Type B pancreatic cell (in vitro differentiated cells): ENCODE data around the gene PIGN. TPM values are rescaled to one million over a fixed set of nuclear protein-coding genes. Genes with fewer than 3 reads are reported as not detected.

ENCODE experiments used
- DNase-seq: peaks from one replicate; pipeline ENCODE4 v3.0.0; 2021; ENCODE audit warnings: mixed read lengths; ENCODE audit not compliant: unreplicated experiment; ENCODE audit errors: extremely low spot score
- H3K27ac Mint-ChIP-seq: 2 replicates; pipeline ENCODE4 v1.8.0; 2021; ENCODE audit warnings: mild to moderate bottlenecking, mixed read lengths
- H3K27me3 Mint-ChIP-seq: 2 replicates; pipeline ENCODE4 v1.8.0; 2021; ENCODE audit warnings: mixed read lengths
- H3K36me3 Mint-ChIP-seq: 2 replicates; pipeline ENCODE4 v1.8.0; 2021; ENCODE audit warnings: mixed read lengths
- H3K4me1 Mint-ChIP-seq: one replicate; pipeline ENCODE4 v1.8.0; 2021; ENCODE audit warnings: mixed read lengths; ENCODE audit not compliant: unreplicated experiment
- H3K4me3 Mint-ChIP-seq: 2 replicates; pipeline ENCODE4 v1.8.0; 2021; ENCODE audit warnings: mild to moderate bottlenecking, mixed read lengths
- H3K9me3 Mint-ChIP-seq: 2 replicates; pipeline ENCODE4 v1.8.0; 2021; ENCODE audit warnings: mixed read lengths
- total RNA-seq: library from RNA; stranded (reverse); gene quantifications from 2 replicates; pipeline ENCODE4 v1.2.1, GENCODE V29; 2021; ENCODE audit warnings: low replicate concordance
- TF ChIP-seq, protein P1 (sequence below): fragments of 200-600 bp; sonication (generic); conservative IDR thresholded peaks from 2 replicates; pipeline ENCODE4 v1.5.0; 2021; ENCODE audit warnings: antibody characterized with exemption, mild to moderate bottlenecking

PIGN gene
- total RNA-seq, 1 donor from 2014 or later = 33.8 TPM

GRCh38 chr18:62030091-62030985, 156.5 kb downstream of the PIGN start:
- Mint-ChIP-seq H3K9me3 (no peaks in the 10 kb centered on the region), H3K4me3 (no peak overlapping the region), H3K36me3 (no peaks in the 10 kb centered on the region), H3K27me3 (no peaks in the 10 kb centered on the region), H3K27ac (peak overlapping the region; percentile 51), H3K4me1 (peaks cover 22% of the 10 kb centered on the region)
- TF ChIP-seq, protein P1, sequence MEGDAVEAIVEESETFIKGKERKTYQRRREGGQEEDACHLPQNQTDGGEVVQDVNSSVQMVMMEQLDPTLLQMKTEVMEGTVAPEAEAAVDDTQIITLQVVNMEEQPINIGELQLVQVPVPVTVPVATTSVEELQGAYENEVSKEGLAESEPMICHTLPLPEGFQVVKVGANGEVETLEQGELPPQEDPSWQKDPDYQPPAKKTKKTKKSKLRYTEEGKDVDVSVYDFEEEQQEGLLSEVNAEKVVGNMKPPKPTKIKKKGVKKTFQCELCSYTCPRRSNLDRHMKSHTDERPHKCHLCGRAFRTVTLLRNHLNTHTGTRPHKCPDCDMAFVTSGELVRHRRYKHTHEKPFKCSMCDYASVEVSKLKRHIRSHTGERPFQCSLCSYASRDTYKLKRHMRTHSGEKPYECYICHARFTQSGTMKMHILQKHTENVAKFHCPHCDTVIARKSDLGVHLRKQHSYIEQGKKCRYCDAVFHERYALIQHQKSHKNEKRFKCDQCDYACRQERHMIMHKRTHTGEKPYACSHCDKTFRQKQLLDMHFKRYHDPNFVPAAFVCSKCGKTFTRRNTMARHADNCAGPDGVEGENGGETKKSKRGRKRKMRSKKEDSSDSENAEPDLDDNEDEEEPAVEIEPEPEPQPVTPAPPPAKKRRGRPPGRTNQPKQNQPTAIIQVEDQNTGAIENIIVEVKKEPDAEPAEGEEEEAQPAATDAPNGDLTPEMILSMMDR = no peak
- no peak for DNase-seq

GRCh38 chr18:62028715-62029114, 158.1 kb downstream of the PIGN start:
- TF ChIP-seq, protein P1 = no peak
- Mint-ChIP-seq H3K27me3 (peaks cover 3% of the 10 kb centered on the region), H3K36me3 (no peaks in the 10 kb centered on the region), H3K4me3 (no peak overlapping the region), H3K9me3 (no peaks in the 10 kb centered on the region), H3K27ac (no peak overlapping the region), H3K4me1 (peaks cover 18% of the 10 kb centered on the region)
- no peak for DNase-seq

DNA sequence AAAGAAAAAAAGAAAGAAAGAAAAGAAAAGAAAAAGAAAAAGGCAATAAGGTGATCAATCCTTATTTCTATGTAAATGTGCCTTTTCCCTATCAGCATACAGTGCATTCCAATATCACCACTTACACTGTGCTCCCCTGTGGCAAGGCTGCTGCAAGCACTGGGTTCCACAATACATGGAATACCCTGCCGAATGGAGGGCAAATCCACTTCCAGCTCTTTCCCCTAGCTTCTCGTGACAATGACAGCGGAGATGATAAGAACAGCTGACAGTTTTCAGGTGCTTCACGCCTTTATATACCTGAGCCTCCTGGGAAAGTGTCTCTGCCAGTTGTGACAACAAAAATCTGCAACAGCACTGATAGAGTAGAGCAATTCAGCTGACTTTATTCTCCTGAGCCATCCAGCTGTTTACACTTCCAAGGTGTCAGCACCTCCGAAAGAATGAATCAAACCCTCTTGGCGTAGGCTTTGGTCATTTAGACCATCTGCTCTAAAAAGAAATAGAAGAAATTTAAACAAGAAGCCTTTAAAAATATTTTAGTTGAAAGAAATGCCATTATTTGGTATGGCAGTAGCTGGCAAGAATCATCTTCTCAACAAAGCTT, 158.8 kb downstream of the PIGN start:
- TF ChIP-seq, protein P1 = no peak
- Mint-ChIP-seq H3K27me3 (peaks cover 3% of the 10 kb centered on the region), H3K36me3 (no peaks in the 10 kb centered on the region), H3K9me3 (no peaks in the 10 kb centered on the region), H3K27ac (no peak overlapping the region), H3K4me3 (no peak overlapping the region), H3K4me1 (peaks cover 12% of the 10 kb centered on the region)
- DNase-seq = no peak

DNA sequence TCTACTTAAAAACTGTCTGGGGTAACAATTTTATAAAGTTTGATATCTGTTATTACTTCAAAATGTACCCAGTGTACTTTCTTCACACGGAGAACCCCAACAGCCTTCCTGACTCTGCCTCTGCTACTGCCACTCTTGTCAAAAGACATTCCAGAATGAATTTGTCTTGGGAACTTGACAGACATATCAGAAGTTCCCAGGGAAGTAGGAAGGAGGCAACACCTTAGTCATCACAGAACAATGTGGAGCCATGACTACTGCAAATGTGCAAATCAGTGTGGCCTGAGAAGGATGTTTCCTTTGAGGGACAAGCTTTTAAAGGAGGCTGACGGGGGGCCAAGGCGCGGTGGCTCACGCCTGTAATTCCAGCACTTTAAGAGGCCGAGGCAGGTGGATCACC, 160.3 kb downstream of the PIGN start:
- TF ChIP-seq, protein P1 = no peak
- H3K27ac Mint-ChIP-seq = no peak overlapping the region
- H3K27me3 Mint-ChIP-seq = peaks cover 3% of the 10 kb centered on the region
- DNase-seq = no peak
- H3K4me3 Mint-ChIP-seq = no peak overlapping the region
- no peaks in the 10 kb centered on the region for H3K36me3 Mint-ChIP-seq
- no peaks in the 10 kb centered on the region for H3K9me3 Mint-ChIP-seq
- peaks cover 12% of the 10 kb centered on the region for H3K4me1 Mint-ChIP-seq

GRCh38 chr18:62024983-62025382, 161.9 kb downstream of the PIGN start:
- Mint-ChIP-seq H3K27me3 (peaks cover 3% of the 10 kb centered on the region), H3K36me3 (no peaks in the 10 kb centered on the region), H3K4me1 (peaks cover 4% of the 10 kb centered on the region)

More at GRCh38 chr18:62024983-62025382, 161.9 kb downstream of the PIGN start:
- Mint-ChIP-seq H3K4me3 (no peak overlapping the region), H3K27ac (no peak overlapping the region), H3K9me3 (no peaks in the 10 kb centered on the region)
- TF ChIP-seq, protein P1 = no peak
- no peak for DNase-seq
